Choroid plexus epithelial cell (primary cell): Measurements from ENCODE around the gene CAPN11.
"Not testable (repeated sequence)": the region's sequence is repeated elsewhere in the genome, so short reads cannot be mapped to it uniquely, and the experiment has no call there.

Source experiments
- DNase-seq: peaks from one replicate; pipeline ENCODE4 v3.0.0-alpha.2; 2010; ENCODE audit warnings: low read depth
- H3K4me3 ChIP-seq: 2 replicates; pipeline ENCODE4 v1.5.1; 2011; ENCODE audit warnings: low read depth, mild to moderate bottlenecking, control low read depth, low read length, moderate library complexity
- TF ChIP-seq, protein P1 (sequence below): conservative IDR thresholded peaks from 2 replicates; pipeline ENCODE4 v1.5.1; 2011; ENCODE audit warnings: low read depth, mild to moderate bottlenecking, control low read depth, inconsistent platforms, low read length, moderate library complexity

CAPN11 gene

DNA sequence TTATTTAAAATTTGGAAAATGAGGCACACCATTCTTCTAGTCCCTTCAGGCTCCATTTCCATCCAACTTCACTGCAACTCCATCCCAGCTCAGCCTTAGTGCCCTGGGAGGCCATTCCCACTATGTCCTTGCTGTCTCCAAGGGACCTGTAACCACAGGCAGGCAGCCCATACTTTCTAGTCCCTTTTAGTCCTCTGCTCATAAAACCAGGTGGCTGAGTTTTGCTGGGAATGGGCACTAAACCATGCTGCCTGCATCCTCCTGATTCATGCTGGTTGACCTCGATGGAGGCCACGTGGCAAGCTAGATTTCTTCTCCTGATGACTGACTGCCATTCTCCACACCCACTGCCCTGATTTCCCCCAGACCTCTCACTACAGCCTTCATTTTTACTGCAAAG, 30.6 kb downstream of the CAPN11 start:
- TF ChIP-seq, protein P1, sequence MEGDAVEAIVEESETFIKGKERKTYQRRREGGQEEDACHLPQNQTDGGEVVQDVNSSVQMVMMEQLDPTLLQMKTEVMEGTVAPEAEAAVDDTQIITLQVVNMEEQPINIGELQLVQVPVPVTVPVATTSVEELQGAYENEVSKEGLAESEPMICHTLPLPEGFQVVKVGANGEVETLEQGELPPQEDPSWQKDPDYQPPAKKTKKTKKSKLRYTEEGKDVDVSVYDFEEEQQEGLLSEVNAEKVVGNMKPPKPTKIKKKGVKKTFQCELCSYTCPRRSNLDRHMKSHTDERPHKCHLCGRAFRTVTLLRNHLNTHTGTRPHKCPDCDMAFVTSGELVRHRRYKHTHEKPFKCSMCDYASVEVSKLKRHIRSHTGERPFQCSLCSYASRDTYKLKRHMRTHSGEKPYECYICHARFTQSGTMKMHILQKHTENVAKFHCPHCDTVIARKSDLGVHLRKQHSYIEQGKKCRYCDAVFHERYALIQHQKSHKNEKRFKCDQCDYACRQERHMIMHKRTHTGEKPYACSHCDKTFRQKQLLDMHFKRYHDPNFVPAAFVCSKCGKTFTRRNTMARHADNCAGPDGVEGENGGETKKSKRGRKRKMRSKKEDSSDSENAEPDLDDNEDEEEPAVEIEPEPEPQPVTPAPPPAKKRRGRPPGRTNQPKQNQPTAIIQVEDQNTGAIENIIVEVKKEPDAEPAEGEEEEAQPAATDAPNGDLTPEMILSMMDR: no peak
- H3K4me3 ChIP-seq: no peak overlapping the region
- no peak for DNase-seq

DNA sequence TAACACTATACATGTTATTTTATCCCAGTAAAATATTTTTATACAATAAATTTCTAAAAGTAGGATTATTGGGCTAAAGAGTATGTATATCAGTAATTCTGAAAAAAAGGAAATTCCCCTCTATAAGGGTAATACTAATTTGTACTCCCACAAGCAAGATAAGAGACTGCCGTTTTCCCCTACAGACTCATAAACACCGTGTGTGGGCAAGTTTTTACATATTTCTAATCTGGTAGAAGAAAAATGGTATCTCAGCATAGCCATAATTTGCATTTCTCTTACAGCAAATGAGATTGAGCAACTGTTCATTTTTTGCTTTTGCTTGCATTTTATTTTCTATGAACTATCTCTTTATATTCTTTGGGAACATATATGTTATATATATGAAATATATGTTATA, 32.1 kb downstream of the CAPN11 start:
- TF ChIP-seq, protein P1: no peak
- DNase-seq: no peak
- no peak overlapping the region for H3K4me3 ChIP-seq

DNA sequence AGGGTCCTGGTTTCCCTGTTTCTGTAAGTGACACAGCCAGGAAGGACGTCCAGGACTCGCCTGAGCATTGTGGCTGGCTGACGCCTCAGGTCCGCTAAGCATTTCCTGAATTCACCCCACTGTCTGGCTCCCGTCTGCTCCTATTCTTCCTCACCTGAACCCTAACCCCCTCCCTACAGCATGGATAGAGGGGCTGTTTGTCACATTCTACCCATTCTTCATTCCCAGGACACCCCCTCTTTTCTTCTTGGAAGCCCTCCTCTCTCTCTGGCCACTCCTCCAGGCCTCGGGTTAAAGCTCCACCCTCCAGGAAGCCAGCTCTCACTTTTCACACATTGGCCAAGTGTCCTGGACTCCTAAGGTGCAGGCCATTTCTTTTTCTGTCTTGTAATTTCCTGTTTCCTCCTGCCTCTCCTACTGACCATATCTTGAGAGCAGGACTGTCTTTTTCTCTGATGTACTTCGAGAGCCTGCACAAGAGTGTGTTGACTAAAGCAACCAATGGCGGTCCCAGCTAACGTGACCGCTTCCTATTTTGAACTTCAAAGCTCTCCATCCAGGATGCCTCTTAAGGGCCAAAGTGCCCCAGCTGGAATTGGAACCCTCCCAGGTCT, 33.9 kb downstream of the CAPN11 start:
- peak overlapping the region; percentile 22 for H3K4me3 ChIP-seq
- peak; percentile 45 for DNase-seq
- TF ChIP-seq, protein P1: no peak

DNA sequence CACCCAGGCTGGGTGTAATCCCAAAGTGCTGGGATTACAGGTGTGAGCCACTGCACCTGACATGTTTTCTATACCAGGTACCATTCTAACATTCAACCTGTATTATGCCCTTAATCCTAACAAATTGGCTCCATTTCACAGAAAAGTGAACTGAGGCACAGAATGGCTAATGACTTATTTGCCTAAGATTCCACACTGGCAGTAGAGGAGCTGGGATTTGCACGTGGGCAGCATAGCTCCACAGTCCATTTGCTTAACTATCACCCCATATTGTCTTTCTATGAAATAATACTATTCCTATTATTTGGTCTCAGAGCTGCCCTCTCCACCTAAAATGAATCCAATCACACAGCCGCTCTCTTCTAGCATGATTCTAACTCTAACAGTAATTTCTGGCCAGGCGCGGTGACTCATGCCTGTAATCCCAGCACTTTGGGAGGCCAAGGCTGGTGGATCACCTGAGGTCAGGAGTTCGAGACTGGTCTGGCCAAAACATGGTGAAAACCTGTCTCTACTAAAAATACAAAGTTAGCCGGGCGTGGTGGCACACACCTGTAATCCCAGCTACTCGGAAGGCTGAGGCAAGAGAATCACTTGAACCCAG, 34.8 kb downstream of the CAPN11 start:
- TF ChIP-seq, protein P1: no peak
- no peak overlapping the region for H3K4me3 ChIP-seq
- DNase-seq: no peak

DNA sequence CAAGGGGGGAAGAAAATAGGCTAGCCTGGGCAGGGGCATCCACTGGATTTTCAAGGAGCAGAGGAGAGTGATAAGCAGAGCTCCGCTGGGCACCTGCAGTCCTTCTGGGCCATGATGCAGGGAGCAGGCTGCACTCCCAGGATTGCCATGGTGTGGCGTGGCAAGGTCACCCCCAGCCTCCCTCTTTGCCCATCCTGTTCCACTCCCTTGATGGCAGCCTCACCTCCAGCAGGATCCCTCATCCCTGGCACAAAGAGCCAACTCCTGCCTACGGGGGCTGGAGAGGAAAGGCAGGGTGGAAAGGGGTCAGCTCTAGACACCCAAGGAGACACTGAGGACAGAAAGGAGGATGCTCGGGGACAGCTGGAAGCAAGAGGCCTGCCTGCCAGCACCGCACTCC, 35.7 kb downstream of the CAPN11 start:
- H3K4me3 ChIP-seq: no peak overlapping the region
- TF ChIP-seq, protein P1: no peak
- DNase-seq: no peak

DNA sequence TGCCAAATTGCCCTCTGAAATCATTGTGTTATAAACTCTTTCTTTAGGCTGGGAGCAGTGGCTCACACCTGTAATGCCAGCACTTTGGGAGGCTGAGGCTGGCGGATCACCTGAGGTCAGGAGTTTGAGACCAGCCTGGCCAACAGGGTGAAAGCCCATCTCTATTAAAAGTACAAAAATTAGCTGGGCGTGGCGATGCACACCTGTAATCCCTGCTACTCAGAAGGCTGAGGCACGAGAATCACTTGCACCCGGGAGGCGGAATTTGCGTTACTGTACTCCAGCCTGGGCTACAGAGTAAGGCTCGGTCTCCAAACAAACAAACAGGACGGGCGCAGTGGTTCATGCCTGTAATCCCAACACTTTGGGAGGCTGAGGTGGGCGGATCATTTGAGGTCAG, 37.7 kb downstream of the CAPN11 start:
- DNase-seq, H3K4me3 ChIP-seq: not testable (repeated sequence)

DNA sequence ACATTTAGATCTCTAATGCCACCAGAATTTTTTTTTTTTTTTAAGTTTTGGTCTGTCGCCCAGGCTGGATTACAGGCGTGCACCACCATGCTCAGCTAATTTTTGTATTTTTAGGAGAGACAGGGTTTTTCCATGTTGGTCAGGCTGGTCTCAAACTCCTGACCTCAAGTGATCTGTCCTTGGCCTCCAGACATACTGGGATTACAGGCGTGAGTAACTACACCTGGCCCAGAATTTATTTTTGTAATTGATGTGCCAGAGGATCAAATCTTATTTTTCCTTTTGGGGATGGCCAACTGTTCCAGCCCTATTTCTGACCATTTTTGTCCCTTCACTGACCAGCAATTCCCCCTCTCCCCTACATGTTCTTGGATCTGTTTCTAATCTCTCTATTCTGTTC, 40.1 kb downstream of the CAPN11 start:
- H3K4me3 ChIP-seq: no peak overlapping the region
- TF ChIP-seq, protein P1: no peak
- DNase-seq: no peak
